Type B pancreatic cell (in vitro differentiated cells): ENCODE measurements around the gene WDFY2. TPM values are rescaled to one million over a fixed set of nuclear protein-coding genes. Genes with fewer than 3 reads are reported as not detected.
A peak's percentile ranks its signal among the peaks of the same experiment; 100 is the strongest.
"Not testable (repeated sequence)": the region's sequence is repeated elsewhere in the genome, so short reads cannot be mapped to it uniquely, and the experiment has no call there.

ENCODE experiments used
- DNase-seq: peaks from one replicate; pipeline ENCODE4 v3.0.0; 2021; ENCODE audit warnings: mixed read lengths; ENCODE audit not compliant: unreplicated experiment; ENCODE audit errors: extremely low spot score
- H3K27ac Mint-ChIP-seq: 2 replicates; pipeline ENCODE4 v1.8.0; 2021; ENCODE audit warnings: mild to moderate bottlenecking, mixed read lengths
- H3K27me3 Mint-ChIP-seq: 2 replicates; pipeline ENCODE4 v1.8.0; 2021; ENCODE audit warnings: mixed read lengths
- H3K36me3 Mint-ChIP-seq: 2 replicates; pipeline ENCODE4 v1.8.0; 2021; ENCODE audit warnings: mixed read lengths
- H3K4me1 Mint-ChIP-seq: one replicate; pipeline ENCODE4 v1.8.0; 2021; ENCODE audit warnings: mixed read lengths; ENCODE audit not compliant: unreplicated experiment
- H3K4me3 Mint-ChIP-seq: 2 replicates; pipeline ENCODE4 v1.8.0; 2021; ENCODE audit warnings: mild to moderate bottlenecking, mixed read lengths
- H3K9me3 Mint-ChIP-seq: 2 replicates; pipeline ENCODE4 v1.8.0; 2021; ENCODE audit warnings: mixed read lengths
- total RNA-seq: library from RNA; stranded (reverse); gene quantifications from 2 replicates; pipeline ENCODE4 v1.2.1, GENCODE V29; 2021; ENCODE audit warnings: low replicate concordance
- TF ChIP-seq, protein P1 (sequence below): fragments of 200-600 bp; sonication (generic); conservative IDR thresholded peaks from 2 replicates; pipeline ENCODE4 v1.5.0; 2021; ENCODE audit warnings: antibody characterized with exemption, mild to moderate bottlenecking

The WDFY2 gene
- total RNA-seq, 1 donor from 2014 or later = 20.3 TPM

- no peaks in the 10 kb centered on the region for H3K27me3 Mint-ChIP-seq
- no peak for DNase-seq
Measured at GRCh38 chr13:51557875-51558612, 26.2 kb upstream of the WDFY2 start.

DNA sequence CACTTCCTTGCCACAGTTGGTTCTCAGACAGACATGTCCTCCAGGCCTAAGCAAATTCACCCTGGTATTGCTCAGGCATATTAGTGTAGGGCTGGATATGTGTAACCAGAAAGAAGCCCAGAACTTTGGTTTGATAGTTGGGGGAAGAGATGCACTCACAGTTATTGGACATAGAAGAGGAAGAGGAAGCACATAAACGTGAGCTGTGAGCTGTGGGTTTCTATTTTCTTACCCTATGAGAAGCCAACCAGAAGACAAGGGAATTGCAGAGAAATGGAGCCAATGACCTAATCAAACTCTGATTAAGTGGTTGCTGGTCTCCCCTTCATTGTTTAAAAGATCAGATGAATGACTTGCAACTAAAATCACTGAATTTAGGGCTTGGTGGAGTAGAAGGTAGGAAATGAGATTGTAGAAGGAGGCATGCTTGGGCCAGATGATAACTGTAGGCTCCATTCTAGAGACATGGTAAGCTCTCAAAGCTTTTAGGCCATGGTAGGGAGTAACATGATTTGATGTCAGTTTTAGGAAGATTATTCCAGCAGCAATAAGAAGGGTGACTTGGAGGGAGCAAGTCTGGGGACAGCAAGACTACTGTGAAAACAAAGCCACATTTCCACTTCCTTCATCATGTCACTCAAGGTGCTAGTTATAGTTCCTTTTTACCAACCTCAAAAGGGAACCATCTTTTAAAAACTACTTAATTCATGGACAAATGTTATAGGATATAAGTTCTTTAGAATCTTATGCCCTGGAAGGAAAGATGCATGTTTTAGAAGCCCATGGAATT, 24.1 kb upstream of the WDFY2 start:
- TF ChIP-seq, protein P1, sequence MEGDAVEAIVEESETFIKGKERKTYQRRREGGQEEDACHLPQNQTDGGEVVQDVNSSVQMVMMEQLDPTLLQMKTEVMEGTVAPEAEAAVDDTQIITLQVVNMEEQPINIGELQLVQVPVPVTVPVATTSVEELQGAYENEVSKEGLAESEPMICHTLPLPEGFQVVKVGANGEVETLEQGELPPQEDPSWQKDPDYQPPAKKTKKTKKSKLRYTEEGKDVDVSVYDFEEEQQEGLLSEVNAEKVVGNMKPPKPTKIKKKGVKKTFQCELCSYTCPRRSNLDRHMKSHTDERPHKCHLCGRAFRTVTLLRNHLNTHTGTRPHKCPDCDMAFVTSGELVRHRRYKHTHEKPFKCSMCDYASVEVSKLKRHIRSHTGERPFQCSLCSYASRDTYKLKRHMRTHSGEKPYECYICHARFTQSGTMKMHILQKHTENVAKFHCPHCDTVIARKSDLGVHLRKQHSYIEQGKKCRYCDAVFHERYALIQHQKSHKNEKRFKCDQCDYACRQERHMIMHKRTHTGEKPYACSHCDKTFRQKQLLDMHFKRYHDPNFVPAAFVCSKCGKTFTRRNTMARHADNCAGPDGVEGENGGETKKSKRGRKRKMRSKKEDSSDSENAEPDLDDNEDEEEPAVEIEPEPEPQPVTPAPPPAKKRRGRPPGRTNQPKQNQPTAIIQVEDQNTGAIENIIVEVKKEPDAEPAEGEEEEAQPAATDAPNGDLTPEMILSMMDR = no peak
- H3K4me1 Mint-ChIP-seq = no peaks in the 10 kb centered on the region
- no peak overlapping the region for H3K27ac Mint-ChIP-seq
- no peaks in the 10 kb centered on the region for H3K36me3 Mint-ChIP-seq
- DNase-seq = no peak
- H3K27me3 Mint-ChIP-seq = no peaks in the 10 kb centered on the region
- H3K4me3 Mint-ChIP-seq = no peak overlapping the region
- H3K9me3 Mint-ChIP-seq = peaks cover 4% of the 10 kb centered on the region

More at GRCh38 chr13:51557875-51558612, 26.2 kb upstream of the WDFY2 start:
- H3K4me1 Mint-ChIP-seq = no peaks in the 10 kb centered on the region
- H3K9me3 Mint-ChIP-seq = peaks cover 4% of the 10 kb centered on the region
- H3K4me3 Mint-ChIP-seq = peak overlapping the region; percentile 11
- peak overlapping the region; percentile 86 for H3K27ac Mint-ChIP-seq
- H3K36me3 Mint-ChIP-seq = no peaks in the 10 kb centered on the region
- TF ChIP-seq, protein P1 = no peak

DNA sequence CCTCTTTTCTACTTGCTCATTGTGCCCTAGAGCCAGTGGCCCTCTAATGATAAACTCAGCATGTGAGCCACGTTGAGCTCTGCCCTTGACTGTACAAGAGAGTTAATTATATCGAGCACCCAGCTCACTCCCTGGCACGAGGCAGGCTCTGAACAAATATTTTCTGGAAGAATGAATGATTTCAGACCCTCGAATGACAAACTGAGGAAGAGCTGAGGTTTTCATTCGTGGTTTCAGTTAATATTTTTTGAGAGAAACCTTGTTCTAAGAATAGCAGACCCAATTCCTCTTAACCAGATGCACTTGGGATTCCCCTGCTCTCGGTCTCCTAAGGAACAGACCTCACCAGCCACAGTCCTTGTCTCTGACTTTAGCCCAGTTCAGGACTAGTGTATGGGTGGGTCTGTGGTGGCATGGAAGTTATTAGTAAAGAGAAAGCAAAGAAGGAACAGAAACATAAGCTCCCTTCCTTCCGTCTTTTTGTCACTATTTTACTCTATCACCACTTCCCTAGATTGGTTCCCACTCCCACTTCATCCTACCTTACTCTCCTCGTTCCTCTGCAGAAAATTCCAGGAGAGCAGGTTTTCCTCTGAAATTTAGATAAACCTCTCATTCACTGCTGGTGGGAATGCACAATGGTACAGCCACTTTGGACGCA, 22.1 kb upstream of the WDFY2 start:
- Mint-ChIP-seq H3K36me3 (no peaks in the 10 kb centered on the region), H3K27ac (no peak overlapping the region), H3K4me3 (no peak overlapping the region), H3K4me1 (no peaks in the 10 kb centered on the region), H3K27me3 (no peaks in the 10 kb centered on the region), H3K9me3 (peaks cover 4% of the 10 kb centered on the region)
- no peak for DNase-seq
- TF ChIP-seq, protein P1 = no peak

- Mint-ChIP-seq H3K4me3 (no peak overlapping the region), H3K4me1 (no peaks in the 10 kb centered on the region), H3K27ac (no peak overlapping the region), H3K27me3 (no peaks in the 10 kb centered on the region), H3K36me3 (no peaks in the 10 kb centered on the region), H3K9me3 (peaks cover under 1% of the 10 kb centered on the region)
- TF ChIP-seq, protein P1 = no peak
- no peak for DNase-seq
Measured at GRCh38 chr13:51564252-51564651, 20.0 kb upstream of the WDFY2 start.

DNA sequence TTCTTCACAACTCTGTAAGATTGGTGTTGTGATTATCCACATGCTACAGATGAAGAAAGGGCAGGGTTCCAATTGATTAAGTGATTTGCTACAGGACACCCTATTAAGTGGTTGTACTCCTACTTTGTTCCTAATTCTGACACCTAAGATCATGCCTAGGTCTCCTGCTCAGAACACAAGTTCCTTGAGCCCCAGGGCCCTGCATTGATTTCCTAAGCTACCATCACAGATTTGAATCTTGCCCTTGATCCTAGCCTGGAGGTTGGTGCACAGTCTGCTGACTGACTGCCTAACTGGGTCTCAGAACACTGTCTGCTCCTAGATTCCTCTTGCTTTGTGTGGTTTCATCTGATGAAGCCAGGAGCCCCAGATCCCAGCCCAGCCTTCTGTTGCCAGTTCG, 19.6 kb upstream of the WDFY2 start:
- H3K9me3 Mint-ChIP-seq = no peaks in the 10 kb centered on the region
- H3K27me3 Mint-ChIP-seq = no peaks in the 10 kb centered on the region
- no peak overlapping the region for H3K4me3 Mint-ChIP-seq
- no peaks in the 10 kb centered on the region for H3K36me3 Mint-ChIP-seq
- no peak for DNase-seq
- no peak overlapping the region for H3K27ac Mint-ChIP-seq
- no peaks in the 10 kb centered on the region for H3K4me1 Mint-ChIP-seq
- TF ChIP-seq, protein P1 = no peak

DNA sequence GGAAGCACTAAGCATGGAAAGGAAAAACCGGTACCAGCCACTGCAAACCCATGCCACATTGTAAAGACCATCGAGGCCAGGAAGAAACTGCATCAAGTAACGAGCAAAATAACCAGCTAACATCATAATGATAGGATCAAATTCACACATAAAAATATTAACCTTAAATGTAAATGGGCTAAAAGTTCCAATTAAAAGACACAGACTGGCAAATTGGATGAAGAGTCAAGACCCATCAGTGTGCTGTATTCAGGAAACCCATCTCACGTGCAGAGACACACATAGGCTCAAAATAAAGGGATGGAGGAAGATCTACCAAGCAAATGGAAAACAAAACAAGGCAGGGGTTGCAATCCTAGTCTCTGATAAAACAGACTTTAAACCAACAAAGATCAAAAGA, 15.3 kb upstream of the WDFY2 start:
- not testable (repeated sequence) for H3K27me3 Mint-ChIP-seq, DNase-seq, H3K36me3 Mint-ChIP-seq, H3K27ac Mint-ChIP-seq, H3K4me3 Mint-ChIP-seq, H3K4me1 Mint-ChIP-seq, H3K9me3 Mint-ChIP-seq
